BJ (cell line): ENCODE measurements around the gene CD28. TPM values are rescaled to one million over a fixed set of nuclear protein-coding genes. Genes with fewer than 3 reads are reported as not detected.

Experiments used
- CTCF ChIA-PET: fragments of 350-600 bp; formaldehyde crosslinking; extraction: SDS; loops from one replicate; lab custom pipeline; 2021; ENCODE audit warnings: antibody characterized with exemption, inconsistent platforms; lab: Yijun Ruan, JAX
- POLR2A ChIA-PET: fragments of 300-600 bp; sonication (Branson Sonifier 250); formaldehyde crosslinking; extraction: SDS; loops from one replicate; lab custom pipeline; 2021; ENCODE audit warnings: antibody characterized with exemption; lab: Charles Lee
- DNase-seq: peaks from one replicate; pipeline ENCODE4 v3.0.0-alpha.2; 2011; ENCODE audit warnings: low read depth
- H3K27me3 ChIP-seq: 2 replicates; pipeline ENCODE4 v1.6.0; 2011; ENCODE audit warnings: low read length; ENCODE audit not compliant: control insufficient read depth, insufficient read depth
- H3K36me3 ChIP-seq: 2 replicates; pipeline ENCODE4 v1.5.1; 2011; ENCODE audit warnings: low read length; ENCODE audit not compliant: control insufficient read depth, insufficient read depth
- H3K4me3 ChIP-seq: 2 replicates; pipeline ENCODE4 v1.5.1; 2011; ENCODE audit warnings: low read depth, mild to moderate bottlenecking, control low read depth, low read length
- polyA plus RNA-seq: library from polyadenylated mRNA; depleted of rRNA; stranded (reverse); fragments of >200 nt; gene quantifications from 2 replicates; pipeline ENCODE4 v1.2.3, GENCODE V29; 2011
- TF ChIP-seq, protein P1 (sequence below): IDR thresholded peaks from 2 replicates; pipeline ENCODE4 v1.5.1; 2011; ENCODE audit warnings: low read depth, mild to moderate bottlenecking, control low read depth, inconsistent platforms, low read length, moderate library complexity; ENCODE audit not compliant: insufficient read depth

CD28 gene
- polyA plus RNA-seq, 1 experiment: not detected

DNA sequence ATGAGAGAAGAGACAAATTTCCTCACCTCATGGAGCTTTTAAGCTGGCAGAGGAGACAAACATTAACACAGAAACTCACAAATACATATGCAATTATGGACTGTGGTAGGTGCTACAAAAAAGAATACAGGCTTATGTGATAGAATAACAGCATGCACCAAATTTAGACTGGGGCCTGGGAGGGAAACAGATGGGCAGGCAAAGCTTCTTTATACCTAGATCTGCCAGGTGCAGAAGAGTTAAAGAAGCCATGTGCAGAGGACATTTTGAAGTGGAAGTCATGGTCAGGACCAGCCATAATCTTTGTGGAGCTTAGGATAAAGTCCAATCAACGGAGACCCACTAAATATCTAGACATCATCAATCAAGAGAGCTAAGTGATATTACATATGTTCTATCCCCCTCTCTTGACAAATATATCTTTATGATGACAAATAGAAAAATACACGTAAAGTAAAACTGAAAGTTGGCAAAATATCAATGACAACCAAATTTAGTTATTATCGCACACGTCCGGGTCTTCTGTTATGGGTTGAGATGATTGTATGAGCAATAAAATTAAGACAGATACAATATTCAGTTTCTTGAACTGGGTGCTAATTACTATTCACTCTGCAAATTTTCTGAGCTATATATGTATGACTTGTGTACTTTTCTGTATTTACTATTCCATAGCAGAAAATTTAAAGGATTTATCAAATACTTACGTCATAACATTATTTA is 44.1 kb downstream of the CD28 start:
- DNase-seq: no peak
- Histone ChIP-seq H3K27me3 (no peaks in the 10 kb centered on the region), H3K36me3 (no peaks in the 10 kb centered on the region), H3K4me3 (no peak overlapping the region)
- ChIA-PET POLR2A (no interaction called here), CTCF (interaction anchor here (1.0 to 1.3 kb wide), 3 partner anchors 10 to 64 kb away, joined by 3 to 4 read pairs (median 4); no protein-coding TSS in a partner anchor)
- TF ChIP-seq, protein P1, sequence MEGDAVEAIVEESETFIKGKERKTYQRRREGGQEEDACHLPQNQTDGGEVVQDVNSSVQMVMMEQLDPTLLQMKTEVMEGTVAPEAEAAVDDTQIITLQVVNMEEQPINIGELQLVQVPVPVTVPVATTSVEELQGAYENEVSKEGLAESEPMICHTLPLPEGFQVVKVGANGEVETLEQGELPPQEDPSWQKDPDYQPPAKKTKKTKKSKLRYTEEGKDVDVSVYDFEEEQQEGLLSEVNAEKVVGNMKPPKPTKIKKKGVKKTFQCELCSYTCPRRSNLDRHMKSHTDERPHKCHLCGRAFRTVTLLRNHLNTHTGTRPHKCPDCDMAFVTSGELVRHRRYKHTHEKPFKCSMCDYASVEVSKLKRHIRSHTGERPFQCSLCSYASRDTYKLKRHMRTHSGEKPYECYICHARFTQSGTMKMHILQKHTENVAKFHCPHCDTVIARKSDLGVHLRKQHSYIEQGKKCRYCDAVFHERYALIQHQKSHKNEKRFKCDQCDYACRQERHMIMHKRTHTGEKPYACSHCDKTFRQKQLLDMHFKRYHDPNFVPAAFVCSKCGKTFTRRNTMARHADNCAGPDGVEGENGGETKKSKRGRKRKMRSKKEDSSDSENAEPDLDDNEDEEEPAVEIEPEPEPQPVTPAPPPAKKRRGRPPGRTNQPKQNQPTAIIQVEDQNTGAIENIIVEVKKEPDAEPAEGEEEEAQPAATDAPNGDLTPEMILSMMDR: no peak

DNA sequence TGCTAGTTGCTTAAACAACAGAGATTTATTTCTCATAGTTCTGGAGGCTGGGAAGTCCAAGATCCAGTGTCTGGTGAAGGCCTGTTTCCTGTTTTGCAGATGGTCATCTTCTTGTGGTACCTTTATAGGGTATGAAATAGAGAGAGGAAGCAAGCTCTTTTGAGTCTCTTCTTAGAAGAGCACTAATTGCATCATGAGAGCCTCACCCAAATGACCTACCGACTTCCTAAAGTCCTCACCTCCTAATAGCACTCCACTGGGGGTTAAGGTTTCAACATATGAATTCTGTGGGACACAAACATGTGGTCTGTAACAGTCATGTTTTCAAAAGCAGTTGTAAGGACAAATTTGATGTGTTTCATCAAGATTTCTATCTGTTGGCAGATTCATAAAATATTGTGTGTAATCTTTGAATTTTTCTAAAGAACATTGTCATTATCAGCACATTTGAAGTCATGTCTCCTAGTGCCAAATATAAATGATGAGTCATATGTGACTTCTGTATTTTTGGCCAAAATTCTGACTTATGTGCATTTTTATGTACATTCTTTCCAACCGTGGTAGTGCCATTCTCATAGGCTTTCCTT is 45.3 kb downstream of the CD28 start:
- POLR2A ChIA-PET: no interaction called here

DNA sequence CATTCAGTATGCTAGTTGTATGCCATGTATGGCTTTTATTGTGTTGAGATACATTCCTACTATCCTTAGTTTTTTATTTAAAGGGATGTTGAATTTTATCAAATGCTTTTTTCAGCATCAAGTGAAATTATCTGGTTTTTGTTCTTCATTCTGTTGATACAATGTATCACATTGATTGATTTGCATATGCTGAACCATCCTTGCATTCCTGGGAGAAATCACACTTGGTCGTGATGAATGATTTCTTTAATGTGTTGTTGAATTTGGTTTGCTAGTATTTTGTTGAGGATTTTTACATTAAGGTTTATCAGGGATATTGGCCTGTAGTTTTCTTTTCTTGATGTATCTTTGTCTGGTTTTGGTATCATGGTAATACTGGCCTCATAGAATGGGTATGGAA is 49.7 kb downstream of the CD28 start:
- ChIA-PET POLR2A (no interaction called here), CTCF (no interaction called here)
- Histone ChIP-seq H3K4me3 (no peak overlapping the region), H3K27me3 (no peaks in the 10 kb centered on the region), H3K36me3 (no peaks in the 10 kb centered on the region)
- no peak for DNase-seq
- TF ChIP-seq, protein P1: no peak

More for the DNA sequence above, 45.3 kb downstream of the CD28 start:
- no peak overlapping the region for H3K4me3 ChIP-seq
- CTCF ChIA-PET: interaction anchor here (0.7 to 0.8 kb wide), 2 partner anchors 12 to 15 kb away, joined by 3 read pairs; no protein-coding TSS in a partner anchor
- no peaks in the 10 kb centered on the region for H3K36me3 ChIP-seq
- no peaks in the 10 kb centered on the region for H3K27me3 ChIP-seq
- TF ChIP-seq, protein P1: no peak
- DNase-seq: no peak

DNA sequence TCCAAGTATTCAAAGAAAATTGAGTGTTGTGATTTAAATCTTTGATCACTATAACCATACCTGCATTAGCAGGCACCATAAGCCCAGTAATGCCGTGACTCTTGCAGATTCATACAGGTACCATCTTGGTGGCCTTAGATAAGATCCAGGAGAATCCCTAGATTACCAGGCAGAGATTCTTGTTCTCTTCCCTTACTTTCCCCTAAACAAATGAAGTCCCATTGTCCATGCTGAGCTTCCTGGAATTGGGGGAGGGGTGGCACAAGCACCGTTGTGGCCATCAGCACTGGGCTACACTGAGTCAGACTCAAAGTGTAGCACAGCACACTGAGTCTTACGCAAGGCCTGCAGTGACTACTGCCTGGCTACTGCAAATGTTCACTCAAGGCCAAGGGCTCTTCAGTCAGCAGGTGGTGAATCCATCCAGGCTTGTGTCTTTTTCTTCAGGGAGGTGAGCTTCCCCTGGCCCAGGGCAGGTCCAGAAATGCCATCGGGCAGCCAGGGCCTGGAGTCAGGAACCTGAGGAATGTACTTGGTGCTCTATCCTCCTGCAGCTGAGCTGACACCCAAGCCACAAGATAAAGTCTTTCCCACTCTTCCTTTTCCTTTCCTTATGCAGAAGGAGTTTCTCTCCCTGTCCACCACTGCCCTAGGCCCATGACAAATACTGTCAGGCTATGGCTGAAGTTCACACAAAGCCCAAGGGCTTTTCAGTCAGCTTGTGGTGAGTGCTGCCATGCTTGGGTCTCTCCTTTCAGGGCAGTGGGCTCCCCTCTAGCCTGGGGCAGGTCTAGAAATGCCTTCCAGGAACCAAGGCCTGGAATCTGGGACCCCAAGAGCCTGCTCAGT is 52.6 kb downstream of the CD28 start:
- Histone ChIP-seq H3K27me3 (no peaks in the 10 kb centered on the region), H3K36me3 (no peaks in the 10 kb centered on the region), H3K4me3 (no peak overlapping the region)
- DNase-seq: no peak
- ChIA-PET POLR2A (no interaction called here), CTCF (interaction anchor here (1.4 kb wide), 1 partner anchor 40 kb away, joined by 3 read pairs; no protein-coding TSS in a partner anchor)
- TF ChIP-seq, protein P1: no peak
